HG02571 (cell line): ENCODE results near the gene ZNF213.

Experiments
- ATAC-seq: cut with Tn5 transposase; IDR thresholded peaks from one replicate; pipeline ENCODE4 v1.9.1; 2021; ENCODE audit warnings: mild to moderate bottlenecking, moderate library complexity; ENCODE audit not compliant: unreplicated experiment

The ZNF213 gene

DNA sequence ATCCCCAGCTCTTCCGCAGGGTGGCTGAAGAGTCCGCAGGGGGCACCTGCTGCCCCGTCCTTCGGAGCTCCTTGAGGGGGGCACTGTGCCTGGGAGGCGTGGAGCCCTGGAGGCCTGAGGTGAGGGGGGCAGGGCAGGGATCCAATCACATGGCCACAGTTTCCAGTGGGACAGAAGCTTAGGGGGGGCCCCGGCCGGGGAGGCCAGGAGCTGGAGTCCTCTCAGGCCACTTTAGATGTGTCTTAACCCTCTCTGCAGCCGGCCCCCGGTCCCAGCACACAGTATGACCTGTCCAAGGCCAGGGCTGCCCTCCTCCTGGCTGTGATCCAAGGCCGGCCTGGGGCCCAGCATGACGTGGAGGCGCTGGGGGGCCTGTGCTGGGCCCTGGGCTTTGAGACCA is 10.8 kb downstream of the ZNF213 start:
- ATAC-seq: no peak

GRCh38 chr16:3147046-3147756 is 12.4 kb downstream of the ZNF213 start:
- ATAC-seq: no peak

DNA sequence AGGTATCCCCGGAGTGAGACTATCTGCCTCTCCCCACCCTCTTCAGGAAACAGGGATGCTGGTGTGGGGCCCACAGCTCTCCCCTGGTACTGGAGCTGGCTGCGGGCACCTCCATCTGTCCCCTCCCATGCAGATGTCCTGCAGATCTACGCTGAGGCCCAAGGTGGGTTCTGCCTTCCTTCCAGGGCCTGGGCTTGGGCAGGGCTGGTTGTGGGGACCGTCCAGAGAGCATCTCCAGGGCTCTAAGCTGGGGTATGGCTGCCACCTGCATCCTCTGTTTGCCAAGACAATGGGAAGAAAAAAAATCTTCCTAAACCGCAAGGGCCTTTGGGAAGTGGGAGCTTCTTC is 12.9 kb downstream of the ZNF213 start:
- no peak for ATAC-seq

DNA sequence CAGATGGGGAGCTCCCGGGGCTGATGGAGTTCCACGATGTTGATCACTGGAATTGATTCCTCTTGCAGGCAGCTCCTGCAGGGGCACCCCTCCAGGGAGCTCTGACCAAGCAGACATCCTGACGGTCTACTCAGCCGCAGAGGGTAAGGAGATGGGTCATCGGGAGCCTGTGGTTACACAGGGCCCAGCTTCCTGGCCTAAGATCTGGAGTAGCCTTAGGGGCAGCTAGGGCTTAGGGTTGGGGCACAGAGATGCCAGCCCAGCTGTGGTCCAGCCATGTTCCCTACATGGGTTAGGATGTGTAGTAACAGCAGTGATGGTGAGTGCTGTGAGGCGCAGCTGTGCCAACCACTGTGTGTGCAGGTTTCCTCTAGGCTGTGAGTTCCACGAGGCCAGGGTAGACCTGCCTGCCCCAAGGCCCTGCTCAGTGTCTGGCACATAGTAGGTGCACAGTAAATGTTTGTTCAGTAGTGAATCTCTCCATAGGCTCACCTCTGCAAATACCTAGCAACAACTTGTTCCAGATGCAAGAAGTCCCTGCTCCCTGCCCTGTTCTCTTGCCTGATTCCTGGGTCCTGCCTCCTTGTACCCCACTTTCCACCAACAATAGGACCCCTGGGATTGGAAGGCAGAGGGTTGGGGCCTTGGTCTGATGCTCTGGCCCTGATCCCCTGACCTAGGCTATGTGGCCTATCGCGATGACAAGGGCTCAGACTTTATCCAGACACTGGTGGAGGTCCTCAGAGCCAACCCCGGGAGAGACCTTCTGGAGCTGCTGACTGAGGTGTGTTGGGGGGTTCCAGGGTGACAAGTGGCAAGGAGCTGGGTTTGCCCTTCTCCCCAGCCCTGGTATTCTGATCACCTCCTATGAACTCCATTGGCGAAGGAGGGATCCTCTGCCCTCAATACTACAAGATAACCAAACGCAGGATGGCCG is 13.7 kb downstream of the ZNF213 start:
- ATAC-seq: no peak

GRCh38 chr16:3149193-3149530 is 14.3 kb downstream of the ZNF213 start:
- ATAC-seq: no peak

DNA sequence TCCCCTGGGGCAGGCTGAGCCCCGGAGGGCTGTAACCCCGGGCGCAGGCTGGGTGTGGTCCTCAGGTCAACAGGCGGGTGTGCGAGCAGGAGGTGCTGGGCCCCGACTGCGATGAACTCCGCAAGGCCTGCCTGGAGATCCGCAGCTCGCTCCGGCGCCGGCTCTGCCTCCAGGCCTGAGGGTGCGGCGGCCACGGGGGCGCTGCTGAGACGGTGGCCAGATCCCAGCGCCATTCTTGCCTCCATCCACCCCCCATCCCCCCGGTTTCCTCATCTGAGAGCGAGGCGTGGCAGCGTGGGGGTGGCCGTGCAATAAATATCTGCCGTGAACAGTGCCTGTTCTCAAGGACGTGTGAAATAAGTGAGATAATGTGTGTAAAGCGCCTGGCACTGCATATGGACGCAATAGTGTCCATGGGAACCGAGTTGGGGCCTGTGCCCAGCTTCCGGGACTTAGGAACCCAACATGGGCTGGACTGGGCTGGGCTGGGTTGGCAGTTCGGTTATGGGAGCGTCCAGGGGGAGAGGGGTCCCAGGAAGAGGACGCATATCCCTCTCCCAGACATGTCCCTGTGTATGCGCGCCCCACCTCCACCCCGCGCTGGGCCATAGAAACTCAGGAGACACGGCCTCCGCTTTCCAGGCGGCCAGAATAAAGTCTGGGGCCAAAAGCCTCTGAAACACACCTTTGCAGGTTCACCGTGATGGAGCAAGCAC is 15.0 kb downstream of the ZNF213 start:
- peak; percentile 1 for ATAC-seq

DNA sequence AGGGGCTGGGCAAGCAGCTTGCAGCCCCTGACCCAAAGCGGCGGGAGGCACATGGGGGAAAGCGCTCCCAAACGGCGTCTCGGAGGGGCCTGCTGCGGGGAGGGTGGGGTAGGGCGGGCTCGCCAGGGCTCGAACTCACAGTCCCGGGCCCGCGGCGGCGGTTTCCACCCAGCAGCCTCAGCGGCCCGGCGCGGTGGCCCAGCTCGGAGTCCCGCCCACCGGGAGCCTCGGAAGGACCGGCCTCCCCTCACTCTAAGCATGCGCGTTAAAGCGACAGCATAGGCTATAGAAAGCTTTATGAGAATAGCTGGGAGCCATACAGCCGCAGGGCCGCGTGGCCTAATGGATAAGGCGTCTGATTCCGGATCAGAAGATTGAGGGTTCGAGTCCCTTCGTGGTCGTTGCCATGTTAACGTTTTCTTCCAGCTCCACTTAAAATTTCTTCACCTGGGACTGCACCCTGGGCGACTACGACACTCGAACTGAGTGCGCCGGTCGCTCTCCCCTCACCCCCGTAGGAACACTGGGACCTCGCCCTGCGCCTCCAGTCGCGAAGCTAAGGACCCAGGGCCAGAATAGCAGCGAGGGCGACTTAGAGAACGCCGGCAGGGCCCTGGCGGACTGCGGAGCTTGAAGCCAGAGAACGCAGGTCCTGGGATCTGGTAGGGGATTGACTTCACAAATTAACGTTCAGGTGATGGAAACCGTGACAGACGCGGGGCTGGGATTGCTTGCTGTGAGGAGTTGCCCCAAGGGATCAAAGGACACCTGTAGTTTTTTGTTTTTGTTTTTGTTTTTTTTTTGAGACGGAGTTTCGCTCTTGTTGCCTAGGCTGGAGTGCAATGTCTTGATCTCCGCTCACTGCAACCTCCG is 15.8 kb downstream of the ZNF213 start:
- ATAC-seq: peak; percentile 60

DNA sequence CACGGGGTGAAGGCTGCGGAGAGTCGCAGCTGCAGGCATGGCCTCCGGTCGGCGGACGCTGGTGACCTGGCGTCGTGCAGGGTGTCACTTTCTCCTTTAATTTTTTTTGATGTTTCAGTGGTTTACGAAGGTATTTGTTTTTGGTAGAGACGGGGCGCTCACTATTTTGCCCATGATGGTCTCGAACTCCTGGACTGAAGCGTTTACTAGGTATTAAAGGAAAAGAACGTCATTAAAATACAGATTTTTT is 17.1 kb downstream of the ZNF213 start:
- no peak for ATAC-seq

- ATAC-seq: no peak
Observed at GRCh38 chr16:3152277-3152990, 17.6 kb downstream of the ZNF213 start.

GRCh38 chr16:3152991-3153368 is 18.2 kb downstream of the ZNF213 start:
- ATAC-seq: no peak

DNA sequence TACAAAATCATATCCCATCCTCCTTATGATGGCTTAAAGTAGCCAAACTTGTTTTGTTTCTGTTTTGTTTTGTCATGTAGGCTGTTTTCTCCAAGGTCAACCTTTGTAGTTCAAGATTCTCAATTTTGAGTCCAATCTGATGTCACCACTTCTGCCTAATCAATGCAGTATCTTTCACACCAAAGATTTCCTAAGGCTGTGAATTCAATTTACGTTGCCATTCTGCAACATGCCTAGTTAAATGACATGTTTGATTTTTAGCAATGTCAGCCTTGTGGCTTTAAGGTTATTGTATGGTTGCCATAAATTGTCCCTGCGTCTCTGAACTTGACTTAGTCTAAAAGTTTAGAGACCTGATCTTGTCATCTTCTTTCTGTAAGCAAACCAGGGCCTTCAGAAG is 20.4 kb downstream of the ZNF213 start:
- ATAC-seq: no peak

- ATAC-seq: no peak
Observed at GRCh38 chr16:3155972-3156371, 21.1 kb downstream of the ZNF213 start.

DNA sequence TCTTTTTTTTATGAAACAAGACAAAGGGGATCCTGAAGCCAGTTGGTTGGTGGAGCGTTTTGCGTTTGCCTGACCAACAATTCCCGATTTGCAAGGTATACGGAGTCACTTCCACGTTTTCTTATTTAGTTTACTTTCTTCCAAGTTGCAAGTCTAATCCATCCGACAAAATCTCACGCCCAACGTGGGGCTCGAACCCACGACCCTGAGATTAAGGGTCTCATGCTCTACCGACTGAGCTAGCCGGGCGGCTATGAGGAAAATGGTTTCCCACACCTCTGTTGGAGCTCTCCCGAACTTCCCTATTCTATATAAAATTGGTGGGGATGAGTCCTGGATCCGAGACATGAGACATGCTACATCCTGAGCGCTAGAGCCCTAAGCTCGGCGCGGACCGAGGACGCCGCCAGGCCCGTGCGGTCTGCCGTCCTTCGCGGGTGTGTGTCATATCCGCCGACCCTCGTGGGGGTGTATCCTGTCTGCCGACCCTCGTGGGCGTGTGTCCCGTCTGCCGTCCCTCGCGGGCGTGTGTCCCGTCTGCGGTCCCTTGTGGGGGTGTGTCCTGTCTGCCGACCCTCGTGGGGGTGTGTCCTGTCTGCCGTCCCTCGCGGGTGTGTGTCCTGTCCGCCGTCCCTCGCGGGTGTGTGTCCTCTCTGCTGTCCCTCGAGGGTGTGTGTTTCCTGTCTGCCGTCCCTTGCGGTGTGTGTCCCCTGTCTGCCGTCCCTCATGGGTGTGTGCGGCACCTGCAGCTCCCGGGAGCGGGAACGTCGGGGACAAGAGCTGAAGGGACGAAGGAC is 22.6 kb downstream of the ZNF213 start:
- no peak for ATAC-seq

- no peak for ATAC-seq
Observed at GRCh38 chr16:3158026-3158509, 23.2 kb downstream of the ZNF213 start.

DNA sequence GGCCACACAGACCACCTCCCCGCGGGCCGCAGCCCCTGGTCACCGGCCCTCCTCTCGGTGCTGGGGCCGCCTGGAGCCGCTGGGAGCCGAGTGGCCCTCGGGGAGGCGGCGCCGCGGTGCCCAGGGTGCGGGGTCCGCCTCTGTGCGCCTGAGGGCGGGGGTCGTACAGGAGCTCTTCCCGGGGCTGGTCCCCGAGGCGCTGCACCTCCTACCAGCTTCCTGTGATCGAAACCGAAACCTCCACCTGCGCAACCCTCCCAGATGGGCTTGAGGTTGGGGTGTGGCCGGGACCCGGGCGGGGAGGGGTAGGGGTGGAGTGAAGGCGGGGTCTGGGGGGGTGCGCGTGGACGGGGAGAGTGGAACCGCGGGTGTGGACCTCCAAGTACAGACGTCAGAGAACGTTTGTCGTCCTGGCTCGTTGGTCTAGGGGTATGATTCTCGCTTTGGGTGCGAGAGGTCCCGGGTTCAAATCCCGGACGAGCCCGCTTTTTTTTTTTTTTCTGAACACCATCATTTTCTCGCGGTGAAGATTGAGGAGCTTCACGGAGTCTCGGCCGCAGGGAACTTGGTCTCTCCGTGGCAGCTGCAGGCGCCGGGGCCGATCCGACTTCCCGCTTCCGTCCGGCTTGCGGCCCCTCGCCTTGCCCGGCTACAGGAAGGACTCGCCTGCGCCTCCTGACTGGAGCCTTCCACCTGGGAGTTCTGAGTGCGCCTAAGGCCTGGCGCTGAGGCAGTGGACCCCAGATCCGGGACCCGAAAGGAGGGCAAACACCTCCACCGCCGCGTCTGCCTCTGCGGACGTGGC is 23.9 kb downstream of the ZNF213 start:
- peak; percentile 35 for ATAC-seq

DNA sequence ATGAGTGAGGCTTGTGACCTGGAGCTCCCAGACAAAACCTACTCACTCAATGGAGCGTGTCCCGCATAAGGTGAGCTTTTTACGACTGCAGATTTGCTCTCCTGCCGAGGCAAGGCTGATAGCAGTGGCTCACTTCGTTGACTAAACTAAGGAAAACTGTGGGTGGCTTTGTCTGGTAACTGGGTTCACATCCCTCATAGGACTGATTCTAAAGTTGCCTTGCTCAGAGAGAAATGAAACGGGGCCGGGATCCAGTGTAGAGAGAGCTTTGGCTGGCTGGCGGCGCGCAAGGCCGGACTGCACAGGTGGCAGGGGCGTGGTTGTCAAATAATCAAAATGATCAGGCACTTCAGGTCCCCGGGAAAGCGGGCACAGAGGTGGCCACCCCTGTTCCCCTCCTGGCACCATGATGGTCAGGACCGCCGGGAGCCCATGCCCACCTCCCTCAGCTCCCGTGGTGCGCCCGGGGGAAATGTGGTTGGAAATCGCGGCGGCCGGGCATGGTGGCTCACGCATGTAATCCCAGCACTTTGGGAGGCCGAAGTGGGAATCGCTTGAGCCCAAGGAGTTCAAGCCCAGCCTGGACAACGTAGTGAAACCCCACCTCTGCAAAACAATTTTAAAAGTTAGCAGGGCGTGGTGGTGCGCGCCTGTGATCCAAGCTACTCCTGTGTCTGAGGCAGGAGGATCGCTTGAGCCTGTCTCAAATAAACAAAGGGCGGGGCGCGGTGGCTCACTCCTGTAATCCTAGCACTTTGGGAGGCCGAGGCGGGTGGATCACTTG is 26.6 kb downstream of the ZNF213 start:
- ATAC-seq: no peak

GRCh38 chr16:3164121-3164991 is 29.5 kb downstream of the ZNF213 start:
- no peak for ATAC-seq
